Thymus (tissue), 11 donors: ENCODE measurements around the gene POLR1G. TPM values are rescaled to one million over a fixed set of nuclear protein-coding genes. Genes with fewer than 3 reads are reported as not detected.

Source experiments
- DNase-seq, 9 donors: peaks; one replicate each; pipeline ENCODE4 v3.0.0-alpha.2; 2013; ENCODE audit warnings: low spot score in 9 of 9, low read depth in 6 of 9, missing footprints in 1 of 9
- H3K27ac ChIP-seq, 2 donors: one replicate each; pipeline ENCODE4 v1.5.1; 2013; ENCODE audit warnings: control low read depth in 1 of 2, low read depth in 1 of 2, low read length in 1 of 2, mild to moderate bottlenecking in 1 of 2, moderate library complexity in 1 of 2
- H3K27me3 ChIP-seq, 2 donors: one replicate each; pipeline ENCODE4 v1.5.1; 2013; ENCODE audit warnings: low read length in 1 of 2; ENCODE audit not compliant: control insufficient read depth in 2 of 2, insufficient read depth in 1 of 2
- H3K36me3 ChIP-seq, 2 donors: one replicate each; pipeline ENCODE4 v1.5.1; 2013; ENCODE audit warnings: low read length in 1 of 2, mild to moderate bottlenecking in 1 of 2, moderate library complexity in 1 of 2; ENCODE audit not compliant: control insufficient read depth in 2 of 2, insufficient read depth in 2 of 2
- H3K4me1 ChIP-seq, 2 donors: one replicate each; pipeline ENCODE4 v1.5.1; 2013; ENCODE audit warnings: low read length in 2 of 2; ENCODE audit not compliant: control insufficient read depth in 2 of 2, insufficient read depth in 2 of 2
- H3K4me3 ChIP-seq, 2 donors: one replicate each; pipeline ENCODE4 v1.5.1; 2013; ENCODE audit warnings: low read length in 2 of 2, control low read depth in 1 of 2, mild to moderate bottlenecking in 1 of 2
- H3K9me3 ChIP-seq, 2 donors: one replicate each; pipeline ENCODE4 v1.5.1; 2013; ENCODE audit warnings: low read length in 1 of 2, mild to moderate bottlenecking in 1 of 2; ENCODE audit not compliant: control insufficient read depth in 2 of 2, insufficient read depth in 1 of 2
- WGBS: extraction: QIAGEN DNeasy Blood & Tissue Kit; methylation state at CpG from one replicate; pipeline ENCODE4 v1.1.7; 2013; 5-methylcytosine and 5-hydroxymethylcytosine counted together
- polyA plus RNA-seq: library from polyadenylated mRNA; stranded (reverse); fragments of 200-250 nt; gene quantifications from one replicate; pipeline ENCODE4 v1.2.3, GENCODE V29; 2013
- total RNA-seq: library from RNA; stranded (reverse); fragments of 120-200 nt; gene quantifications from one replicate; pipeline ENCODE4 v1.2.4, GENCODE V29; 2013
- donor health status: healthy.

Gene POLR1G
- total and polyA plus RNA-seq, 2 donors, result 1.8 to 5.8 TPM

DNA sequence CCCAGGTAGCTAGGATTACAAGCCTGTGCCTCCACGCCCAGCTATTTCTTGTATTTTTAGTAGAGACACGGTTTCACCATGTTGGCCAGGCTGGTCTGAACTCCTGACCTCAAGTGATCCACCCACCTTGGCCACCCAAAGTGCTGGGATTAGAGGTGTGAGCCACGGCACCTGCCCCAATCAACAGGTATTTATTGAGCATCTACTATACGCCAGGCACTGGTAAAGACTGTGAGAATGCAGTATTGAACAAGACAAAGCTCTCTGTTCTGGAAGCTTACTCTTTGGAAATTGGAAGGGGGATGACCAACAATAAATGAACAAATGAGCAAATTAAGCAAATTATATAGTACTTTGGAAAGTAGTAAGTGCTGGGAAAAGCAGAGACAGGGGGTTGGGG lies 38.7 kb downstream of the POLR1G start:
- 97% methylated on average over 4 of the region's 4 CpGs for WGBS
- Histone ChIP-seq H3K27ac (no peak overlapping the region), H3K9me3 (no peaks in the 10 kb centered on the region), H3K36me3 (no peaks in the 10 kb centered on the region), H3K27me3 (peaks cover 25 to 53% of the 10 kb centered on the region in 2 donors), H3K4me3 (no peak overlapping the region), H3K4me1 (peaks cover 22 to 33% of the 10 kb centered on the region in 2 donors)
- DNase-seq, result no peak

DNA sequence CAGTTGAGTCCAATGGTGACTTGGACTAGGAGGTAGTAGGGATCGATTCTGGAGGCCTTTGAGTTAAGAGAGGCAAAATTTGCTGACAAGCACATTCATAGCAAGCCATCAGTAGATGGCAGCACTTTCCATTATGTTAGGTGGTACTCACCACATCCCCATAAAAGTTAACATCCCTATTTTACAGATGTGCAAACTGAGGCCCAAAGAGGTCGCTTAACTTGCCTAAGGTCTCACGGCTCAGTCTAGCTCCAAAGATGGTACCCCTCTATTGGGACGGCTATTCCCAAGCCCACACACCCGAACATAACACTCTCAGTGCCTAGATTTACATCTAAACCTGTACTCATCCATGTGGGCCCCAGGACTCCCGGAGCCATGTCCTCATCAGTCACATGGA lies 39.9 kb downstream of the POLR1G start:
- Histone ChIP-seq H3K4me1 (peaks cover 27 to 37% of the 10 kb centered on the region in 2 donors), H3K4me3 (no peak overlapping the region), H3K27me3 (peaks cover 25 to 46% of the 10 kb centered on the region in 2 donors), H3K27ac (no peak overlapping the region), H3K9me3 (no peaks in the 10 kb centered on the region), H3K36me3 (no peaks in the 10 kb centered on the region)
- 89% methylated on average over 6 of the region's 6 CpGs for WGBS
- peak in 1 of 9 donors; percentile 62 for DNase-seq

DNA sequence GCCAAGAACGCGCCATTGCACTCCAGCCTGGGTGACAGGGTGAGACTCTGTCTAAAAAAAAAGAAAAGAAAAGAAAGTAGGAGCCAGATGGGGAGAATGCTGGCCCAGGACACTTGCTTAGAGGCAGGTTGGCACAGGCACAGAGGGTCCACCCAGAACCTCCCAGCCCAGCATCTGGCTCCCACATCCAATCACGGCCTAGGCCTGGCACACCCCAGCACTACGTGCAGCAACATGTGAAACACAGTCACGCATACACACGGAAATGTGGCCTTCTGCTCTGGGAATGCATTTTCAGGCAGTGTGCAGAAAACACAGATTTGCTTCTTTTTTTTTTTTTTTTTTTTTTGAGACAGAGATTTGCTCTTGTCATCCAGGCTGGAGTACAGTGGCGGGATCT lies 40.5 kb downstream of the POLR1G start:
- 97% methylated on average over 7 of the region's 7 CpGs for WGBS

DNA sequence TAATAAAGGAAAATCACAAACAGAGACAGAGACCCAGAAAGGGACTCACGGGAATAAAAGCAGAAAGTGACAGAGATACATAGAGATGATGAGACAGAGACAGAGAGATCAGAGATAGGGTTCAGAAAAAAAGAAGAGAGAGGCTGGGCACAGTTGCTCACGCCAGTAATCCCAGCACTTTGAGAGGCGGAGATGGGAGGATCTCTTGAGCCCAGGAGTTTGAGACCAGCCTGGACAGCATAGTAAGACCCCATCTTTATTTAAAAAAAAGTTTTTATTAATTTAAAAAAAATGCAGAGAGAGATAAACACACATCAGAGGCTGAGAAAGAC lies 41.9 kb downstream of the POLR1G start:
- H3K36me3 ChIP-seq, result no peaks in the 10 kb centered on the region
- WGBS, result 96% methylated on average over 3 of the region's 3 CpGs
- no peak overlapping the region for H3K27ac ChIP-seq
- no peak for DNase-seq
- peaks cover 12 to 30% of the 10 kb centered on the region in 2 donors for H3K27me3 ChIP-seq
- H3K4me1 ChIP-seq, result peaks cover 28 to 45% of the 10 kb centered on the region in 2 donors
- H3K9me3 ChIP-seq, result no peaks in the 10 kb centered on the region
- H3K4me3 ChIP-seq, result no peak overlapping the region

More for the DNA sequence above, 40.5 kb downstream of the POLR1G start:
- no peak overlapping the region for H3K4me3 ChIP-seq
- H3K27me3 ChIP-seq, result peaks cover 25 to 44% of the 10 kb centered on the region in 2 donors
- H3K27ac ChIP-seq, result no peak overlapping the region
- no peaks in the 10 kb centered on the region for H3K36me3 ChIP-seq
- DNase-seq, result no peak
- H3K4me1 ChIP-seq, result peaks cover 34 to 43% of the 10 kb centered on the region in 2 donors
- H3K9me3 ChIP-seq, result no peaks in the 10 kb centered on the region

DNA sequence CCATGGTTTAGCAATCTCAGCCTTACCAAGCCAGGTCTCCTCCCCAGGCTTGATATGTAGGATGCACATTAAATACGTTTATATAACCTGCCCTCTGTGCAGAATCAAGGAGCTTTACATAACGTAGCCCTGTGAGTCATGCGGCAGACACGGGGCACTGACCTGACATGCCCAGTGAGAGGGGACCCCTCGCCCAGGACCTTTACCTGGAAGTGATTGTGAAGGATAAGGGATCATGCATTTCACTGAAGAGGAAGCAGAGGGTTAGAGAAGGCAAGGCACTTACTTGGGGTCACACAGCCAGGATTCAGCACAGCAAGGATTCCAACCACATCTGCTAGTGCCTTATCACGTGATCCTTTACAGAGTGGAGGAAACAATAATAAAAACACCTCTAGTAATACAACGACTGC lies 42.4 kb downstream of the POLR1G start:
- H3K4me3 ChIP-seq, result no peak overlapping the region
- WGBS, result 82% methylated on average over 7 of the region's 7 CpGs
- no peaks in the 10 kb centered on the region for H3K36me3 ChIP-seq
- peaks cover 7 to 25% of the 10 kb centered on the region in 2 donors for H3K27me3 ChIP-seq
- no peak overlapping the region for H3K27ac ChIP-seq
- no peak for DNase-seq
- peaks cover 23 to 40% of the 10 kb centered on the region in 2 donors for H3K4me1 ChIP-seq
- H3K9me3 ChIP-seq, result no peaks in the 10 kb centered on the region

DNA sequence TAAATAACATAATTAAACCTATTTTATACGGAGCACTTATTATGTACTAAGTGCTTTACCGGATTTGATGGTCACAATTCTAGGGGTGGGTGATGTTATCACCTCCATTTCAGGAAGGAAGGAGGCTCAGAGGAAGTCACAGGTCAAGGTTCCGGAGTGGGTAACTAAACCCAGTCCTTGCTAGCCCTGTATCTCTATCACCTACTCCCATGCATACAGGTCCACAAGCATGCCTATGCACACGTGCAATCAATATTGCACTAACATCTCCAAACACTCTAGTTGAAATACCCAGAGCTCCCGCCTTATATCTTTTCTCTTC lies 43.5 kb downstream of the POLR1G start:
- Histone ChIP-seq H3K9me3 (no peaks in the 10 kb centered on the region), H3K4me3 (peak overlapping the region; percentile 47 to 72), H3K36me3 (no peaks in the 10 kb centered on the region), H3K4me1 (peaks cover 17 to 31% of the 10 kb centered on the region in 2 donors), H3K27me3 (peaks cover 0 to 16% of the 10 kb centered on the region in 2 donors), H3K27ac (peak overlapping the region; percentile 34 to 72)
- 8% methylated on average over 5 of the region's 5 CpGs for WGBS
- DNase-seq, result no peak

DNA sequence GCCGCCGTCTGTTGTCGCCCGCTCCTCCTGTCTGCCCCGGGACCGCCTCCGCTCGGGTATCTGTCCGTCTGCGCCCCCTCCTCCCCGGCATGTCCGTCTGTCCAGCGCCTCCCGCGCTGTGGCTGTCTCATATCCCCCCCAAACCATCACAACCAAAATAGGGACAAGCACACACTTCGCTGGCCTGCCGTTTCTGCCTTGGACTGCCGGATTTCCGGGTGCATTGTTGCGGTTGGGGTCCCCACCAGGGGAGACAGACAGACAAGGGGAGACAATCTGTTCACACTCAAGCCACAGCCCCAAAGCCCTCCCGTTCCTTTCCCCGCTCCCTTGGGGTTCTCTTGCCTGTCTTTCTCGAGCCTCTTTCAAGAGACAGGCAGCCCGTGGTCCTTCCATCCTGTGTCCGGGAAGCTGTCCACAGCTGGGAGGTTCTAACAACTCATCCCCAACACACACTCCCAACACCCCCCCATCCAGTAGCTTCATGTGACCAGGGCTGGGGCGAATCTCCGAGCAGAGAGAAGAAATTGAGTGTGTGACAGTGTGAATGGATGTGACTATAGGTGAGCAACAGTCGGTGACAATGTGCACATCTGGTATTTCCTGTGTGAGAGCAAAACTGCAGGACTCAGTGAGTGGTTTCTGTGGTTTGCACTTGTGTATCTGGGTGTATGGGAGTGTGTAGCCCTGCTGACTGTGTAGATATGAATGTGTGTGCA lies 44.8 kb downstream of the POLR1G start:
- peak in 4 of 9 donors; percentile 68 to 85 (median 69) for DNase-seq
- Histone ChIP-seq H3K36me3 (no peaks in the 10 kb centered on the region), H3K4me3 (peak overlapping the region; percentile 60 to 72), H3K9me3 (no peaks in the 10 kb centered on the region), H3K4me1 (peaks cover 19 to 43% of the 10 kb centered on the region in 2 donors), H3K27me3 (peaks cover 7 to 20% of the 10 kb centered on the region in 2 donors), H3K27ac (peak overlapping the region; percentile 72 to 91)
- WGBS, result 3% methylated on average over 28 of the region's 28 CpGs

DNA sequence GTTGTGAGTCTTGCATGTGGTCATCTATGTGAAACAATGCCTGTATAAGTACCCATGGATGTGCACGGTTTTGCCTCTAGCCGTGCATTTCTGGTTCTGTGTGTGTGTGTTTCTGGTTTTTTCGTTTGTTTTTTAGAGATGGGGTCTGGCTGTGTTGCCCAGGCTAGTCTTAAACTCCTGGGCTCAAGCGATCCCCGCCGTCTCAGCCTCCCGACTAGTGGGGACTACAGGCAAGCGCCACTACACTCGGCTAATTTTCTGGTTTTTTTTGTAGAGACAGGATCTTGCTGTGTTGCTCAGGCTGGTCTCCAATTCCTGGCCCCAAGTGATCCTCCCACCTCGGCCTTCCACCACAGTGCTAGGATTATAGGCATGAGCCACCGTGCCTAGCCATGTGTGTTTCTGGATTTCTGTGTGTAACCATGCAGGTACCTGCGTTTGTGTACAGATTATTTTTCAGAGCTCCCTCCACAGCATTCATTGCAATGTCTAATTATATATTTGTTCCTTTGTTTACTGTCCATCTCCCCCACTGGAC lies 45.5 kb downstream of the POLR1G start:
- WGBS, result 84% methylated on average over 12 of the region's 12 CpGs
- Histone ChIP-seq H3K27me3 (peaks cover 10 to 26% of the 10 kb centered on the region in 2 donors), H3K4me1 (peaks cover 19 to 45% of the 10 kb centered on the region in 2 donors), H3K27ac (peak overlapping the region; percentile 72 to 91), H3K4me3 (no peak overlapping the region), H3K36me3 (no peaks in the 10 kb centered on the region), H3K9me3 (no peaks in the 10 kb centered on the region)
- DNase-seq, result no peak

DNA sequence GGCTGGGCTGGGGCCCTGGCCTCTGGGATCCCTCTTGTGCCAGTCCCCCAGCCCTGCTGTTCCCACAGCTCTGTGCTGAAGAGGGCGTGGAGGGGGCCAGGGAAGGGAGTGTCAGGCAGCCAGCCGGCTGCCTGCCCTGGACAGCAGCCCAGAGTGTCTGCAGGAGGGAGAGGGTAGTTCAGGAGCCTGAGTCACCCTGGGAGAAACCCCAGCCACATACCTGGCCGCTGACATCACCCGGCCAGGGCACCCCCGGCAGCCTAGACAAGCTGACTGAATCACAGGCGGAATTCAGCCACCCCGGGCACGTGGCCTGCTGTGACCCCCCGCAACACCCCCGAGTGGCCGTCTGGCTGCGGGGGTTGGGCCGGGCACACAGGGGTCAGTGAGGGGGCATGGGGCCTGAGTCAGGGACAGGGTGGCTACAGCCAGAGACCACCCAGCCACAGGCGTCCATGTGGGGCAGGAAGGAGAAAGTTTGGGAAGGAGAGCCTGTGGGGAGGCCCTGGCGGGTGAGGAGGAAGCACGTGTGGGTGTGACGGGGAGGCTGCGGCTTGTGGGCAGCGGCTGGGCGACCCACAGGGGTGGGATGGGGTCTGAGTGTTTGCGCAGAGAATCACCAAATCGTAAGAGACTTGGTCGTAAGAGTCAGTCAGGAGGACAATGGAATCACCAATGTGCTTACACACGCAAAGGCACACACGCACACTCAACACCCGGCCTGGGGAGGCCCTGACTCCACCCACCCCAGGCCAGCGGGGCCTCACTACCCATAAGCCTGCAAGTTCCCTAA lies 49.5 kb downstream of the POLR1G start:
- H3K9me3 ChIP-seq, result no peaks in the 10 kb centered on the region
- 5% methylated on average over 27 of the region's 27 CpGs for WGBS
- DNase-seq, result peak in 1 of 9 donors; percentile 35
- H3K27ac ChIP-seq, result peak overlapping the region in 1 of 2 donors; percentile 78
- H3K4me1 ChIP-seq, result peaks cover 12 to 39% of the 10 kb centered on the region in 2 donors
- peaks cover 10 to 24% of the 10 kb centered on the region in 2 donors for H3K27me3 ChIP-seq
- H3K4me3 ChIP-seq, result no peak overlapping the region
- H3K36me3 ChIP-seq, result no peaks in the 10 kb centered on the region
